HepG2 (cell line): ENCODE data around the gene NCAPD2. TPM values are rescaled to one million over a fixed set of nuclear protein-coding genes. Genes with fewer than 3 reads are reported as not detected.
A peak's percentile ranks its signal among the peaks of the same experiment; 100 is the strongest.

Experiments
- ARNT ChIP-seq: fragments of 450-650 bp; IDR thresholded peaks from 2 replicates; pipeline ENCODE4 v1.6.1; 2017
- EEA1 ChIP-seq: sonication (generic); formaldehyde crosslinking; IDR thresholded peaks from 2 replicates; pipeline ENCODE4 v1.5.1; 2020; ENCODE audit warnings: mild to moderate bottlenecking, missing genetic modification reagents, borderline replicate concordance
- GABPB1 ChIP-seq: IDR thresholded peaks from 2 replicates; pipeline ENCODE4 v1.6.1; 2016; ENCODE audit warnings: mild to moderate bottlenecking, missing genetic modification reagents, moderate library complexity, missing compliant biosample characterization
- HIVEP1 ChIP-seq: sonication (generic); formaldehyde crosslinking; IDR thresholded peaks from 2 replicates; pipeline ENCODE4 v1.4.0; 2020; ENCODE audit warnings: mild to moderate bottlenecking, missing genetic modification reagents
- KMT2A ChIP-seq: sonication (generic); formaldehyde crosslinking; IDR thresholded peaks from 2 replicates; pipeline ENCODE4 v1.4.0; 2020; ENCODE audit warnings: missing genetic modification reagents
- PITX1 ChIP-seq: sonication (generic); formaldehyde crosslinking; IDR thresholded peaks from 2 replicates; pipeline ENCODE4 v1.5.1; 2020; ENCODE audit warnings: mild to moderate bottlenecking, missing genetic modification reagents
- RFXAP ChIP-seq: sonication (generic); formaldehyde crosslinking; IDR thresholded peaks from 2 replicates; pipeline ENCODE4 v1.4.0; 2020; ENCODE audit warnings: missing genetic modification reagents, borderline replicate concordance
- SALL1 ChIP-seq: sonication (generic); formaldehyde crosslinking; IDR thresholded peaks from 2 replicates; pipeline ENCODE4 v1.8.0; 2022; ENCODE audit warnings: mild to moderate bottlenecking, missing genetic modification reagents
- YY1 ChIP-seq: IDR thresholded peaks from 2 replicates; pipeline ENCODE4 v1.6.1; 2011; ENCODE audit warnings: low read length, low read depth, moderate library complexity, mild to moderate bottlenecking; ENCODE audit not compliant: insufficient read depth, insufficient replicate concordance
- ZNF232 ChIP-seq: sonication (generic); formaldehyde crosslinking; IDR thresholded peaks from 2 replicates; pipeline ENCODE4 v1.4.0; 2020; ENCODE audit warnings: missing genetic modification reagents, borderline replicate concordance
- ZNF549 ChIP-seq: sonication (generic); formaldehyde crosslinking; IDR thresholded peaks from 2 replicates; pipeline ENCODE4 v1.5.0; 2020; ENCODE audit warnings: missing genetic modification reagents
- ZNF841 ChIP-seq: sonication (generic); formaldehyde crosslinking; IDR thresholded peaks from 2 replicates; pipeline ENCODE4 v1.8.1; 2023; ENCODE audit warnings: missing genetic modification reagents, borderline replicate concordance
- ZSCAN29 ChIP-seq: sonication (generic); formaldehyde crosslinking; conservative IDR thresholded peaks from 2 replicates; pipeline ENCODE4 v1.4.0; 2020; ENCODE audit warnings: mild to moderate bottlenecking, missing genetic modification reagents
- polyA plus RNA-seq, 8 experiments: library from polyadenylated mRNA; depleted of rRNA in 3 of 8; stranded (reverse) in 7 of 8; unstranded in 1 of 8; fragments of >200 nt; fragmentation: Illumina TruSeq in 4 of 8; extraction: Trizol in 4 of 8; gene quantifications; 2 replicates each; pipeline versions ENCODE4 v1.2.1 to v1.2.3, GENCODE V29; 2011 to 2016; ENCODE audit warnings: low read depth in 4 of 8, missing spikeins in 1 of 8, mixed read lengths in 1 of 8; ENCODE audit not compliant: insufficient read depth in 1 of 8
- total RNA-seq, 5 experiments: library from RNA; depleted of rRNA; stranded (reverse); fragments of >200 nt; fragmentation: Illumina TruSeq; extraction: Trizol; gene quantifications; 2 replicates each; pipeline ENCODE4 v1.2.3, GENCODE V29; 2016; ENCODE audit warnings: low read depth in 1 of 5
- TF ChIP-seq, protein P1 (sequence below): sonication (generic); formaldehyde crosslinking; IDR thresholded peaks from 2 replicates; pipeline ENCODE4 v1.5.0; 2020; ENCODE audit warnings: mild to moderate bottlenecking, missing genetic modification reagents, borderline replicate concordance
- TF ChIP-seq, protein P2 (sequence below): sonication (generic); formaldehyde crosslinking; IDR thresholded peaks from 2 replicates; pipeline ENCODE4 v1.4.0; 2020; ENCODE audit warnings: missing genetic modification reagents
- TF ChIP-seq, protein P3 (sequence below): sonication (generic); formaldehyde crosslinking; conservative IDR thresholded peaks from 2 replicates; pipeline ENCODE4 v1.4.0; 2020; ENCODE audit warnings: mild to moderate bottlenecking, missing genetic modification reagents, moderate library complexity
- TF ChIP-seq, protein P4 (sequence below): sonication (generic); formaldehyde crosslinking; IDR thresholded peaks from 2 replicates; pipeline ENCODE4 v1.4.0; 2020; ENCODE audit warnings: missing genetic modification reagents

NCAPD2 gene
- total and polyA plus RNA-seq, 2 of the 13 experiments (the other 11 are each of a cell fraction or from before 2014, with no cell fraction given), result 51.1 to 65.6 TPM

DNA sequence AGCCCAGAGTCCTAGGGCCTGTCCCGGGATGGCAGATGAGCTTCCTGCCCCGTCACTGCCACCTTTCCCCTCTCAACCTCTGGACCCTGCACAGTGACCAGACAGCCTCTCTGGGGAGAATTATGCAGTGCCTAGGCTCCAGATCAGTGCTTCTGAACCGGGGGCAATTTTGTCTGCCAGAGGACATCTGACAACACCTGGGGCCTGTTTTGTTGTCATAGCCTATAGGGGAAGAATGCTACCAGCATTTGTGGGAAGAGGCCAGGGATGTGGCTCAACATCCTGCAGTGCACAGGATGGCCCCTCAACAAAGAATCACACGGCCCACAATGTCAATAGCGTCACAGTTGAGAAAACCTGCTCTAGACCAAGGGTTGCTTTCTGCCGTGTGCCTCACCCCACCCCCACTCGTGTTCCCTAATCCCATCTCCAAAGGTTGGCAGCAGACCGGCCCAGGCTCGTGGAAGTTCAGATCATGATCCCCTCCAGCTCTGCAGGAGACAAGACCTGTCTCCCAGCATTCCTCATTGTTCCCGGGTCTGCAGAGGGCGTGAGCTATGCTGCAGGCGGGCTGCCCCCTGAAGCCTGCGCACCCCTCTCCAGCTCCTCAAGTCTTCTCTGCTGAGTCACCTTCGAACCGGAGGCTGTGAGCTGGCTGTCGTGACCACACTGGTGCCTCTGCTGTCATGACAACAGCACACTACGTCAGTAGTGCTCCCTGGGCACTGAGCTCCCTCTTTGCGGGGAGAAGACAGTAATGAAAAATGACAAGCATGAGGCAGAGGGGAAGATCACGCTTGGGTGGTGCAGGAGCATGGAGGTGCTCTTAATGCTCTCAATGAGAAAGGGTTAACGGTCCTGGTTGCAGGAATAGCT, 38.4 kb downstream of the NCAPD2 start (continued):
- peak; percentile 52; the same call in 1 of the 2 replicates for TF ChIP-seq HIVEP1 (CRISPR knock-in tag)
- peak; percentile 97 for TF ChIP-seq ZNF549
- TF ChIP-seq, protein P1, sequence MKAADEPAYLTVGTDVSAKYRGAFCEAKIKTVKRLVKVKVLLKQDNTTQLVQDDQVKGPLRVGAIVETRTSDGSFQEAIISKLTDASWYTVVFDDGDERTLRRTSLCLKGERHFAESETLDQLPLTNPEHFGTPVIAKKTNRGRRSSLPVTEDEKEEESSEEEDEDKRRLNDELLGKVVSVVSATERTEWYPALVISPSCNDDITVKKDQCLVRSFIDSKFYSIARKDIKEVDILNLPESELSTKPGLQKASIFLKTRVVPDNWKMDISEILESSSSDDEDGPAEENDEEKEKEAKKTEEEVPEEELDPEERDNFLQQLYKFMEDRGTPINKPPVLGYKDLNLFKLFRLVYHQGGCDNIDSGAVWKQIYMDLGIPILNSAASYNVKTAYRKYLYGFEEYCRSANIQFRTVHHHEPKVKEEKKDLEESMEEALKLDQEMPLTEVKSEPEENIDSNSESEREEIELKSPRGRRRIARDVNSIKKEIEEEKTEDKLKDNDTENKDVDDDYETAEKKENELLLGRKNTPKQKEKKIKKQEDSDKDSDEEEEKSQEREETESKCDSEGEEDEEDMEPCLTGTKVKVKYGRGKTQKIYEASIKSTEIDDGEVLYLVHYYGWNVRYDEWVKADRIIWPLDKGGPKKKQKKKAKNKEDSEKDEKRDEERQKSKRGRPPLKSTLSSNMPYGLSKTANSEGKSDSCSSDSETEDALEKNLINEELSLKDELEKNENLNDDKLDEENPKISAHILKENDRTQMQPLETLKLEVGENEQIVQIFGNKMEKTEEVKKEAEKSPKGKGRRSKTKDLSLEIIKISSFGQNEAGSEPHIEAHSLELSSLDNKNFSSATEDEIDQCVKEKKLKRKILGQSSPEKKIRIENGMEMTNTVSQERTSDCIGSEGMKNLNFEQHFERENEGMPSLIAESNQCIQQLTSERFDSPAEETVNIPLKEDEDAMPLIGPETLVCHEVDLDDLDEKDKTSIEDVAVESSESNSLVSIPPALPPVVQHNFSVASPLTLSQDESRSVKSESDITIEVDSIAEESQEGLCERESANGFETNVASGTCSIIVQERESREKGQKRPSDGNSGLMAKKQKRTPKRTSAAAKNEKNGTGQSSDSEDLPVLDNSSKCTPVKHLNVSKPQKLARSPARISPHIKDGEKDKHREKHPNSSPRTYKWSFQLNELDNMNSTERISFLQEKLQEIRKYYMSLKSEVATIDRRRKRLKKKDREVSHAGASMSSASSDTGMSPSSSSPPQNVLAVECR (CRISPR knock-in tag), result peak; percentile 59; the same call in 1 of the 2 replicates
- peak; percentile 57; the same call in 1 of the 2 replicates for TF ChIP-seq ZNF232 (CRISPR knock-in tag)
- 0 out of 2 replicates have a peak, but pooled peaks have one; percentile 18 for TF ChIP-seq RFXAP
- TF ChIP-seq YY1, result no peak
- peak; percentile 50; the same call in 1 of the 2 replicates for TF ChIP-seq SALL1 (CRISPR knock-in tag)
- TF ChIP-seq EEA1 (CRISPR knock-in tag), result no peak
- TF ChIP-seq, protein P2, sequence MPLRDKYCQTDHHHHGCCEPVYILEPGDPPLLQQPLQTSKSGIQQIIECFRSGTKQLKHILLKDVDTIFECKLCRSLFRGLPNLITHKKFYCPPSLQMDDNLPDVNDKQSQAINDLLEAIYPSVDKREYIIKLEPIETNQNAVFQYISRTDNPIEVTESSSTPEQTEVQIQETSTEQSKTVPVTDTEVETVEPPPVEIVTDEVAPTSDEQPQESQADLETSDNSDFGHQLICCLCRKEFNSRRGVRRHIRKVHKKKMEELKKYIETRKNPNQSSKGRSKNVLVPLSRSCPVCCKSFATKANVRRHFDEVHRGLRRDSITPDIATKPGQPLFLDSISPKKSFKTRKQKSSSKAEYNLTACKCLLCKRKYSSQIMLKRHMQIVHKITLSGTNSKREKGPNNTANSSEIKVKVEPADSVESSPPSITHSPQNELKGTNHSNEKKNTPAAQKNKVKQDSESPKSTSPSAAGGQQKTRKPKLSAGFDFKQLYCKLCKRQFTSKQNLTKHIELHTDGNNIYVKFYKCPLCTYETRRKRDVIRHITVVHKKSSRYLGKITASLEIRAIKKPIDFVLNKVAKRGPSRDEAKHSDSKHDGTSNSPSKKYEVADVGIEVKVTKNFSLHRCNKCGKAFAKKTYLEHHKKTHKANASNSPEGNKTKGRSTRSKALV (CRISPR knock-in tag), result peak; percentile 57; the same call in 1 of the 2 replicates
- TF ChIP-seq, protein P3, sequence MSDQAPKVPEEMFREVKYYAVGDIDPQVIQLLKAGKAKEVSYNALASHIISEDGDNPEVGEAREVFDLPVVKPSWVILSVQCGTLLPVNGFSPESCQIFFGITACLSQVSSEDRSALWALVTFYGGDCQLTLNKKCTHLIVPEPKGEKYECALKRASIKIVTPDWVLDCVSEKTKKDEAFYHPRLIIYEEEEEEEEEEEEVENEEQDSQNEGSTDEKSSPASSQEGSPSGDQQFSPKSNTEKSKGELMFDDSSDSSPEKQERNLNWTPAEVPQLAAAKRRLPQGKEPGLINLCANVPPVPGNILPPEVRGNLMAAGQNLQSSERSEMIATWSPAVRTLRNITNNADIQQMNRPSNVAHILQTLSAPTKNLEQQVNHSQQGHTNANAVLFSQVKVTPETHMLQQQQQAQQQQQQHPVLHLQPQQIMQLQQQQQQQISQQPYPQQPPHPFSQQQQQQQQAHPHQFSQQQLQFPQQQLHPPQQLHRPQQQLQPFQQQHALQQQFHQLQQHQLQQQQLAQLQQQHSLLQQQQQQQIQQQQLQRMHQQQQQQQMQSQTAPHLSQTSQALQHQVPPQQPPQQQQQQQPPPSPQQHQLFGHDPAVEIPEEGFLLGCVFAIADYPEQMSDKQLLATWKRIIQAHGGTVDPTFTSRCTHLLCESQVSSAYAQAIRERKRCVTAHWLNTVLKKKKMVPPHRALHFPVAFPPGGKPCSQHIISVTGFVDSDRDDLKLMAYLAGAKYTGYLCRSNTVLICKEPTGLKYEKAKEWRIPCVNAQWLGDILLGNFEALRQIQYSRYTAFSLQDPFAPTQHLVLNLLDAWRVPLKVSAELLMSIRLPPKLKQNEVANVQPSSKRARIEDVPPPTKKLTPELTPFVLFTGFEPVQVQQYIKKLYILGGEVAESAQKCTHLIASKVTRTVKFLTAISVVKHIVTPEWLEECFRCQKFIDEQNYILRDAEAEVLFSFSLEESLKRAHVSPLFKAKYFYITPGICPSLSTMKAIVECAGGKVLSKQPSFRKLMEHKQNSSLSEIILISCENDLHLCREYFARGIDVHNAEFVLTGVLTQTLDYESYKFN (CRISPR knock-in tag), result peak; percentile 86
- TF ChIP-seq ZSCAN29 (CRISPR knock-in tag), result 0 out of 2 replicates have a peak, but pooled peaks have one; percentile 51
- TF ChIP-seq PITX1 (CRISPR knock-in tag), result peak; percentile 89; the same call in 1 of the 2 replicates
- TF ChIP-seq, protein P4, sequence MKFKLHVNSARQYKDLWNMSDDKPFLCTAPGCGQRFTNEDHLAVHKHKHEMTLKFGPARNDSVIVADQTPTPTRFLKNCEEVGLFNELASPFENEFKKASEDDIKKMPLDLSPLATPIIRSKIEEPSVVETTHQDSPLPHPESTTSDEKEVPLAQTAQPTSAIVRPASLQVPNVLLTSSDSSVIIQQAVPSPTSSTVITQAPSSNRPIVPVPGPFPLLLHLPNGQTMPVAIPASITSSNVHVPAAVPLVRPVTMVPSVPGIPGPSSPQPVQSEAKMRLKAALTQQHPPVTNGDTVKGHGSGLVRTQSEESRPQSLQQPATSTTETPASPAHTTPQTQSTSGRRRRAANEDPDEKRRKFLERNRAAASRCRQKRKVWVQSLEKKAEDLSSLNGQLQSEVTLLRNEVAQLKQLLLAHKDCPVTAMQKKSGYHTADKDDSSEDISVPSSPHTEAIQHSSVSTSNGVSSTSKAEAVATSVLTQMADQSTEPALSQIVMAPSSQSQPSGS, result no peak; the same call in 1 of the 2 replicates
- no peak for TF ChIP-seq KMT2A (CRISPR knock-in tag)
- TF ChIP-seq GABPB1 (CRISPR knock-in tag), result peak; percentile 30; the same call in 1 of the 2 replicates
- TF ChIP-seq ARNT, result no peak
- no peak for TF ChIP-seq ZNF841
